Endothelial cell of umbilical vein (primary cell): ENCODE data around the gene TNIK. TPM values are rescaled to one million over a fixed set of nuclear protein-coding genes. Genes with fewer than 3 reads are reported as not detected.

Source experiments
- BruUV-seq: library from RNA; stranded (reverse); fragments of 400-500 nt; replicated peaks from 2 replicates; lab custom pipeline; 2021; lab: Mats Ljungman, UMichigan
- CTCF ChIA-PET: fragments of 300-600, 350-600 bp; sonication (Branson Sonifier 250); formaldehyde crosslinking; loops from one replicate; lab custom pipeline; 2021; ENCODE audit warnings: antibody characterized with exemption, inconsistent platforms; lab: Charles Lee
- POLR2A ChIA-PET: fragments of 300-600, 350-600 bp; sonication (Branson Sonifier 250); formaldehyde crosslinking; loops from one replicate; lab custom pipeline; 2021; ENCODE audit warnings: antibody characterized with exemption, inconsistent platforms; lab: Charles Lee
- DNase-seq: peaks from one replicate; pipeline ENCODE4 v3.0.0-alpha.2; 2011; ENCODE audit warnings: low read depth, low spot score
- FAIRE-seq: peaks from 2 replicates; lab custom pipeline; 2011; peaks lifted over from hg19 to GRCh38; lab: Jason Lieb, UNC
- H2AFZ ChIP-seq: 2 replicates; pipeline ENCODE4 v1.6.0; 2012; ENCODE audit warnings: low read depth, low read length, control low read depth, inconsistent platforms
- H3K27ac ChIP-seq: 2 replicates; pipeline ENCODE4 v1.5.1; 2011; ENCODE audit warnings: low read depth, mild to moderate bottlenecking, control low read depth, low read length, moderate library complexity; ENCODE audit not compliant: insufficient read depth
- H3K27me3 ChIP-seq, 2 experiments: 2 replicates each; pipeline versions ENCODE4 v1.6.0 to v1.6.1; 2011; ENCODE audit warnings: low read length in 2 of 2, mixed read lengths in 1 of 2; ENCODE audit not compliant: control insufficient read depth in 2 of 2, insufficient read depth in 2 of 2
- H3K36me3 ChIP-seq, 2 experiments: 2 replicates in 1 of 2; 3 replicates in 1 of 2; pipeline ENCODE4 v1.5.1; 2011; ENCODE audit warnings: low read length in 2 of 2, mild to moderate bottlenecking in 1 of 2, moderate library complexity in 1 of 2; ENCODE audit not compliant: control insufficient read depth in 2 of 2, insufficient read depth in 2 of 2; ENCODE audit errors: extremely low read depth in 1 of 2
- H3K4me1 ChIP-seq: 3 replicates; pipeline ENCODE4 v1.5.1; 2011; ENCODE audit warnings: mild to moderate bottlenecking, low read length; ENCODE audit not compliant: control insufficient read depth, insufficient read depth; ENCODE audit errors: extremely low read depth
- H3K4me2 ChIP-seq: 2 replicates; pipeline ENCODE4 v1.6.1; 2011; ENCODE audit warnings: low read length, control low read depth, mixed read lengths; ENCODE audit not compliant: insufficient read depth
- H3K4me3 ChIP-seq, 3 experiments: fragments of 200-600 bp in 1 of 3; sonication (generic), shearing (Covaris generic) in 1 of 3; replicated peaks in 1 of 3; 2 replicates each; pipeline ENCODE4 v1.5.1; 2011 to 2016; ENCODE audit warnings: control low read depth in 3 of 3, low read length in 3 of 3, mild to moderate bottlenecking in 2 of 3, inconsistent platforms in 1 of 3, low read depth in 1 of 3, moderate library complexity in 1 of 3; ENCODE audit not compliant: insufficient read depth in 1 of 3
- H3K79me2 ChIP-seq: 2 replicates; pipeline ENCODE4 v1.6.0; 2012; ENCODE audit warnings: low read length, inconsistent platforms; ENCODE audit not compliant: control insufficient read depth, insufficient read depth
- H3K9ac ChIP-seq: replicated peaks from 2 replicates; pipeline ENCODE3; 2011; ENCODE audit warnings: low read length, control low read depth; ENCODE audit not compliant: insufficient read depth; ENCODE audit errors: extremely low read depth
- H3K9me1 ChIP-seq: replicated peaks from 3 replicates; pipeline ENCODE4 v1.6.0; 2011; ENCODE audit warnings: mild to moderate bottlenecking, low read length; ENCODE audit not compliant: control insufficient read depth, insufficient read depth; ENCODE audit errors: extremely low read depth
- H3K9me3 ChIP-seq: replicated peaks from 2 replicates; pipeline ENCODE4 v1.5.1; 2012; ENCODE audit warnings: low read length, inconsistent platforms; ENCODE audit not compliant: control insufficient read depth, insufficient read depth
- H4K20me1 ChIP-seq: replicated peaks from 2 replicates; pipeline ENCODE3; 2011; ENCODE audit warnings: mild to moderate bottlenecking, low read length; ENCODE audit not compliant: control insufficient read depth, insufficient read depth; ENCODE audit errors: extremely low read depth
- CTCF ChIP-seq, 2 donors: IDR thresholded peaks; 1 replicate in 1 of 2; 2 replicates in 1 of 2; pipeline ENCODE4 v1.5.1; 2011; ENCODE audit warnings: low read length in 2 of 2, mild to moderate bottlenecking in 2 of 2, moderate library complexity in 2 of 2, control low read depth in 1 of 2, inconsistent platforms in 1 of 2, low read depth in 1 of 2; ENCODE audit not compliant: insufficient read depth in 1 of 2; ENCODE audit errors: extremely low read depth in 1 of 2
- EZH2 ChIP-seq: IDR thresholded peaks from 2 replicates; pipeline ENCODE4 v1.6.1; 2012; ENCODE audit warnings: borderline replicate concordance, low read depth, mild to moderate bottlenecking, moderate library complexity, low read length, inconsistent platforms; ENCODE audit not compliant: severe bottlenecking
- FOS ChIP-seq: IDR thresholded peaks from 2 replicates; pipeline ENCODE4 v1.6.1; 2011; ENCODE audit warnings: mild to moderate bottlenecking, low read length, moderate library complexity, borderline replicate concordance; ENCODE audit not compliant: insufficient read depth
- GATA2 ChIP-seq: IDR thresholded peaks from 2 replicates; pipeline ENCODE4 v1.7.0; 2011; ENCODE audit warnings: low read depth, mild to moderate bottlenecking, moderate library complexity, mixed read lengths, low read length; ENCODE audit not compliant: insufficient read length, insufficient read depth
- JUN ChIP-seq: IDR thresholded peaks from 2 replicates; pipeline ENCODE4 v1.6.1; 2011; ENCODE audit warnings: borderline replicate concordance, low read depth; ENCODE audit not compliant: insufficient read length, insufficient read depth
- MAX ChIP-seq: IDR thresholded peaks from 2 replicates; pipeline ENCODE4 v1.6.1; 2011; ENCODE audit not compliant: insufficient read depth, insufficient read length
- MYC ChIP-seq: IDR thresholded peaks from one replicate; pipeline ENCODE4 v1.6.1; 2011; ENCODE audit warnings: mild to moderate bottlenecking, low read depth, low read length
- POLR2A ChIP-seq: IDR thresholded peaks from 2 replicates; pipeline ENCODE4 v1.6.1; 2012; ENCODE audit warnings: low read depth, mild to moderate bottlenecking, control low read depth, low read length
- dilution Hi-C: fragments of 300-500 bp; cut with MboI; formaldehyde crosslinking; loops from one replicate; pipeline ENCODE4 v1.15.0; 2019; ENCODE audit warnings: low sequenced_read_pairs; ENCODE audit not compliant: extremely low pct_ligation_motif_present
- intact Hi-C: fragments of 100-400 bp; cut with micrococcal nuclease; formaldehyde crosslinking; loops from one replicate; pipeline ENCODE4 v1.10.0; 2022
- polyA plus RNA-seq, 4 experiments: library from polyadenylated mRNA; depleted of rRNA in 3 of 4; stranded (reverse) in 3 of 4; unstranded in 1 of 4; fragments of >200 nt; gene quantifications; 2 replicates each; pipeline versions ENCODE4 v1.2.1 to v1.2.3, GENCODE V29; 2011 to 2012; ENCODE audit warnings: missing spikeins in 1 of 4
- total RNA-seq: library from RNA; stranded (reverse); gene quantifications from 2 replicates; pipeline ENCODE4 v1.2.3, GENCODE V29; 2021

Gene TNIK
- total and polyA plus RNA-seq, 2 donors (not counting 3 experiments of a cell fraction or from before 2014, with no cell fraction given): 10.9 to 39.7 TPM

- no peak overlapping the region for H2AFZ ChIP-seq
- CTCF ChIA-PET: interaction anchor here (1.0 to 1.2 kb wide), 3 partner anchors 9 to 55 kb away, joined by 3 read pairs; no protein-coding TSS in a partner anchor
- no peaks in the 10 kb centered on the region for H3K27me3 ChIP-seq
- intact Hi-C loops: no loop called here
- FAIRE-seq (no peak), DNase-seq (no peak)
- H3K9me3 ChIP-seq: no peaks in the 10 kb centered on the region
- peaks cover 6% of the 10 kb centered on the region for H3K4me1 ChIP-seq
- dilution Hi-C loops: no loop called here
- no peak overlapping the region for H3K4me3 ChIP-seq
- H3K9ac ChIP-seq: no peak overlapping the region
- no peaks in the 10 kb centered on the region for H3K9me1 ChIP-seq
- POLR2A ChIA-PET: no interaction called here
- TF ChIP-seq CTCF (IDR thresholded peaks at IDR 0.05; ENCODE audit: extremely low read depth in 1 of 2, insufficient read depth in 1 of 2, low read depth in 1 of 2, low read length in 2 of 2) (peak; percentile 5 to 11), EZH2 (no peak)
- H3K79me2 ChIP-seq: no peaks in the 10 kb centered on the region
- no peaks in the 10 kb centered on the region for H4K20me1 ChIP-seq
- no peak overlapping the region for H3K4me2 ChIP-seq
- H3K36me3 ChIP-seq: no peaks in the 10 kb centered on the region
- no TSS peak for BruUV-seq
- H3K27ac ChIP-seq: no peak overlapping the region
Observed at GRCh38 chr3:171328419-171329082, 131.7 kb downstream of the TNIK start.

GRCh38 chr3:171327441-171328174 is 132.6 kb downstream of the TNIK start:
- Histone ChIP-seq H3K9me1 (no peaks in the 10 kb centered on the region), H2AFZ (no peak overlapping the region), H3K79me2 (no peaks in the 10 kb centered on the region), H3K36me3 (no peaks in the 10 kb centered on the region), H3K4me3 (no peak overlapping the region), H3K4me2 (no peak overlapping the region), H3K27me3 (no peaks in the 10 kb centered on the region), H3K9me3 (no peaks in the 10 kb centered on the region), H3K4me1 (peaks cover 5% of the 10 kb centered on the region), H4K20me1 (no peaks in the 10 kb centered on the region), H3K9ac (no peak overlapping the region), H3K27ac (no peak overlapping the region)
- intact Hi-C loops (no loop called here), dilution Hi-C loops (no loop called here)
- no TSS peak for BruUV-seq
- ChIA-PET POLR2A (no interaction called here), CTCF (no interaction called here)
- DNase-seq (no peak), FAIRE-seq (no peak)
- no peak for TF ChIP-seq JUN
- no peak for TF ChIP-seq MYC
- no peak for TF ChIP-seq CTCF (IDR thresholded peaks at IDR 0.05; ENCODE audit: extremely low read depth in 1 of 2, insufficient read depth in 1 of 2, low read depth in 1 of 2, low read length in 2 of 2)
- TF ChIP-seq GATA2: no peak
- TF ChIP-seq POLR2A: no peak
- no peak for TF ChIP-seq FOS
- no peak for TF ChIP-seq MAX
